Measurements from ENCODE around the gene HS3ST3A1. TPM values are rescaled to one million over a fixed set of nuclear protein-coding genes. Genes with fewer than 3 reads are reported as not detected.

The HS3ST3A1 gene
- total RNA-seq, 1 experiment from 2014 or later: not detected

GRCh38 chr17:13465678-13466077 is 136.1 kb downstream of the HS3ST3A1 start:
- Mint-ChIP-seq H3K36me3 (ENCODE audit: insufficient read depth, unreplicated experiment) (no peaks in the 10 kb centered on the region), H3K9me3 (ENCODE audit: unreplicated experiment) (peaks cover 10% of the 10 kb centered on the region), H3K4me3 (ENCODE audit: unreplicated experiment) (no peak overlapping the region), H3K27me3 (ENCODE audit: insufficient read depth, unreplicated experiment) (no peaks in the 10 kb centered on the region), H3K4me1 (ENCODE audit: low read depth, unreplicated experiment) (no peaks in the 10 kb centered on the region), H3K27ac (ENCODE audit: unreplicated experiment) (no peak overlapping the region)
- Histone ChIP-seq H3K4me3 (ENCODE audit: low read depth, low read length) (no peak overlapping the region), H3K9me3 (no peaks in the 10 kb centered on the region), H3K36me3 (ENCODE audit: control insufficient read depth, insufficient read depth, low read length) (no peaks in the 10 kb centered on the region), H3K4me1 (no peaks in the 10 kb centered on the region), H3K27me3 (replicated peaks; ENCODE audit: control insufficient read depth, insufficient read depth, low read length) (no peaks in the 10 kb centered on the region)
- no peak for TF ChIP-seq CTCF (IDR thresholded peaks at IDR 0.05; ENCODE audit: insufficient read depth in 1 of 2, low read depth in 1 of 2, low read length in 1 of 2, severe bottlenecking in 1 of 2, unreplicated experiment in 1 of 2)
- DNase-seq: no peak
- BruUV-seq (replicated peaks): no TSS peak
- ChIA-PET CTCF (no interaction called here), POLR2A (interaction anchor here (0.7 kb wide), 1 partner anchor 25 kb away, joined by 4 read pairs; no protein-coding TSS in a partner anchor)
- intact Hi-C loops (cut with micrococcal nuclease; ENCODE audit: unreplicated experiment): no loop called here

- Histone ChIP-seq H3K4me1 (no peaks in the 10 kb centered on the region), H3K36me3 (ENCODE audit: control insufficient read depth, insufficient read depth, low read length) (no peaks in the 10 kb centered on the region), H3K9me3 (no peaks in the 10 kb centered on the region), H3K4me3 (ENCODE audit: low read depth, low read length) (no peak overlapping the region), H3K27me3 (replicated peaks; ENCODE audit: control insufficient read depth, insufficient read depth, low read length) (no peaks in the 10 kb centered on the region)
- H3K27ac Mint-ChIP-seq (ENCODE audit: unreplicated experiment): no peak overlapping the region
- ChIA-PET POLR2A (no interaction called here), CTCF (no interaction called here)
- H3K36me3 Mint-ChIP-seq (ENCODE audit: insufficient read depth, unreplicated experiment): no peaks in the 10 kb centered on the region
- no peak overlapping the region for H3K4me3 Mint-ChIP-seq (ENCODE audit: unreplicated experiment)
- H3K4me1 Mint-ChIP-seq (ENCODE audit: low read depth, unreplicated experiment): no peaks in the 10 kb centered on the region
- intact Hi-C loops (cut with micrococcal nuclease; ENCODE audit: unreplicated experiment): no loop called here
- no peak for TF ChIP-seq CTCF (IDR thresholded peaks at IDR 0.05; ENCODE audit: insufficient read depth in 1 of 2, low read depth in 1 of 2, low read length in 1 of 2, severe bottlenecking in 1 of 2, unreplicated experiment in 1 of 2)
- H3K27me3 Mint-ChIP-seq (ENCODE audit: insufficient read depth, unreplicated experiment): no peaks in the 10 kb centered on the region
- H3K9me3 Mint-ChIP-seq (ENCODE audit: unreplicated experiment): peaks cover 10% of the 10 kb centered on the region
- BruUV-seq (replicated peaks): no TSS peak
- no peak for DNase-seq
Observed at GRCh38 chr17:13462673-13463124, 139.0 kb downstream of the HS3ST3A1 start.

- peaks cover 10% of the 10 kb centered on the region for H3K9me3 Mint-ChIP-seq (ENCODE audit: unreplicated experiment)
- DNase-seq: no peak
- no peaks in the 10 kb centered on the region for H3K36me3 Mint-ChIP-seq (ENCODE audit: insufficient read depth, unreplicated experiment)
- no peak for TF ChIP-seq CTCF (IDR thresholded peaks at IDR 0.05; ENCODE audit: insufficient read depth in 1 of 2, low read depth in 1 of 2, low read length in 1 of 2, severe bottlenecking in 1 of 2, unreplicated experiment in 1 of 2)
- no peaks in the 10 kb centered on the region for H3K27me3 ChIP-seq (replicated peaks; ENCODE audit: control insufficient read depth, insufficient read depth, low read length)
- no peaks in the 10 kb centered on the region for H3K36me3 ChIP-seq (ENCODE audit: control insufficient read depth, insufficient read depth, low read length)
- H3K27me3 Mint-ChIP-seq (ENCODE audit: insufficient read depth, unreplicated experiment): no peaks in the 10 kb centered on the region
- CTCF ChIA-PET: no interaction called here
- intact Hi-C loops (cut with micrococcal nuclease; ENCODE audit: unreplicated experiment): no loop called here
- no peaks in the 10 kb centered on the region for H3K4me1 Mint-ChIP-seq (ENCODE audit: low read depth, unreplicated experiment)
- H3K4me1 ChIP-seq: no peaks in the 10 kb centered on the region
- no peak overlapping the region for H3K27ac Mint-ChIP-seq (ENCODE audit: unreplicated experiment)
- no peak overlapping the region for H3K4me3 Mint-ChIP-seq (ENCODE audit: unreplicated experiment)
- POLR2A ChIA-PET: no interaction called here
- no peak overlapping the region for H3K4me3 ChIP-seq (ENCODE audit: low read depth, low read length)
- no peaks in the 10 kb centered on the region for H3K9me3 ChIP-seq
- no TSS peak for BruUV-seq (replicated peaks)
Observed at GRCh38 chr17:13462146-13462545, 139.6 kb downstream of the HS3ST3A1 start.

Data from Caco-2 (cell line).